Astrocyte (in vitro differentiated cells and primary cell): Measurements from ENCODE around the gene CD37. TPM values are rescaled to one million over a fixed set of nuclear protein-coding genes. Genes with fewer than 3 reads are reported as not detected.

ENCODE experiments used
- DNase-seq: peaks from one replicate; pipeline ENCODE4 v3.0.0-alpha.2; 2010; ENCODE audit warnings: low read depth
- FAIRE-seq: peaks from 2 replicates; lab custom pipeline; 2011; peaks lifted over from hg19 to GRCh38; lab: Jason Lieb, UNC
- H2AFZ ChIP-seq: 2 replicates; pipeline ENCODE4 v1.6.0; 2012; ENCODE audit warnings: low read depth, low read length, inconsistent platforms
- H3K27ac ChIP-seq: 2 replicates; pipeline ENCODE4 v1.5.1; 2011; ENCODE audit warnings: low read depth, low read length, inconsistent platforms
- H3K27me3 ChIP-seq: 2 replicates; pipeline ENCODE4 v1.6.0; 2011; ENCODE audit warnings: low read length, inconsistent platforms; ENCODE audit not compliant: insufficient read depth
- H3K36me3 ChIP-seq: 2 replicates; pipeline ENCODE4 v1.5.1; 2011; ENCODE audit warnings: low read length, inconsistent platforms; ENCODE audit not compliant: insufficient read depth
- H3K4me1 ChIP-seq: 2 replicates; pipeline ENCODE4 v1.5.1; 2011; ENCODE audit warnings: low read length, inconsistent platforms; ENCODE audit not compliant: insufficient read depth
- H3K4me2 ChIP-seq: 2 replicates; pipeline ENCODE4 v1.6.0; 2012; ENCODE audit warnings: low read length, inconsistent platforms
- H3K4me3 ChIP-seq: 2 replicates; pipeline ENCODE4 v1.5.1; 2011; ENCODE audit warnings: low read depth, mild to moderate bottlenecking, low read length, inconsistent platforms; ENCODE audit not compliant: insufficient read depth
- H3K79me2 ChIP-seq: 2 replicates; pipeline ENCODE4 v1.6.0; 2012; ENCODE audit warnings: mild to moderate bottlenecking, low read length, inconsistent platforms; ENCODE audit not compliant: insufficient read depth
- H3K9ac ChIP-seq: 2 replicates; pipeline ENCODE4 v1.6.0; 2012; ENCODE audit warnings: mild to moderate bottlenecking, low read length, inconsistent platforms
- H3K9me3 ChIP-seq: 2 replicates; pipeline ENCODE4 v1.5.1; 2012; ENCODE audit warnings: low read depth, mild to moderate bottlenecking, low read length, inconsistent platforms; ENCODE audit not compliant: insufficient read depth
- H4K20me1 ChIP-seq: 2 replicates; pipeline ENCODE4 v1.6.0; 2012; ENCODE audit warnings: low read length, inconsistent platforms; ENCODE audit not compliant: insufficient read depth
- H3K27ac Mint-ChIP-seq: one replicate; pipeline ENCODE4 v1.8.0; 2021; ENCODE audit warnings: mild to moderate bottlenecking, mixed read lengths; ENCODE audit not compliant: unreplicated experiment
- H3K27me3 Mint-ChIP-seq: one replicate; pipeline ENCODE4 v1.8.0; 2021; ENCODE audit warnings: low read depth, mixed read lengths; ENCODE audit not compliant: unreplicated experiment
- H3K36me3 Mint-ChIP-seq: one replicate; pipeline ENCODE4 v1.8.0; 2021; ENCODE audit warnings: low read depth, mixed read lengths; ENCODE audit not compliant: unreplicated experiment
- H3K4me1 Mint-ChIP-seq: one replicate; pipeline ENCODE4 v1.8.0; 2021; ENCODE audit warnings: low read depth, mixed read lengths; ENCODE audit not compliant: unreplicated experiment
- H3K4me3 Mint-ChIP-seq: one replicate; pipeline ENCODE4 v1.8.0; 2021; ENCODE audit warnings: mild to moderate bottlenecking, moderate library complexity, mixed read lengths; ENCODE audit not compliant: unreplicated experiment
- H3K9me3 Mint-ChIP-seq: one replicate; pipeline ENCODE4 v1.8.0; 2021; ENCODE audit warnings: mild to moderate bottlenecking, mixed read lengths; ENCODE audit not compliant: unreplicated experiment
- EZH2 ChIP-seq: IDR thresholded peaks from 2 replicates; pipeline ENCODE4 v1.6.1; 2012; ENCODE audit warnings: mild to moderate bottlenecking, low read length, inconsistent platforms; ENCODE audit not compliant: insufficient read depth
- total RNA-seq: library from RNA; stranded (reverse); gene quantifications from 2 replicates; pipeline ENCODE4 v1.2.1, GENCODE V29; 2021
- TF ChIP-seq, protein P1 (sequence below): IDR thresholded peaks from 2 replicates; pipeline ENCODE4 v1.5.1; 2011; ENCODE audit warnings: low read depth, mild to moderate bottlenecking, inconsistent platforms, low read length, moderate library complexity; ENCODE audit not compliant: insufficient read depth

CD37 gene
- total RNA-seq, 1 donor from 2014 or later: 0.20 TPM

GRCh38 chr19:49338023-49338677 lies 2.9 kb downstream of the CD37 start:
- Histone ChIP-seq H3K79me2 (no peaks in the 10 kb centered on the region), H3K9me3 (no peaks in the 10 kb centered on the region), H4K20me1 (peaks cover 43% of the 10 kb centered on the region), H3K4me1 (peaks cover 6% of the 10 kb centered on the region), H3K4me3 (no peak overlapping the region), H2AFZ (peak overlapping the region; percentile 5), H3K27ac (no peak overlapping the region), H3K36me3 (peaks cover 12% of the 10 kb centered on the region), H3K27me3 (no peaks in the 10 kb centered on the region), H3K9ac (no peak overlapping the region), H3K4me2 (peak overlapping the region; percentile 75)
- peaks cover 5% of the 10 kb centered on the region for H3K27me3 Mint-ChIP-seq
- no peak for TF ChIP-seq EZH2
- TF ChIP-seq, protein P1, sequence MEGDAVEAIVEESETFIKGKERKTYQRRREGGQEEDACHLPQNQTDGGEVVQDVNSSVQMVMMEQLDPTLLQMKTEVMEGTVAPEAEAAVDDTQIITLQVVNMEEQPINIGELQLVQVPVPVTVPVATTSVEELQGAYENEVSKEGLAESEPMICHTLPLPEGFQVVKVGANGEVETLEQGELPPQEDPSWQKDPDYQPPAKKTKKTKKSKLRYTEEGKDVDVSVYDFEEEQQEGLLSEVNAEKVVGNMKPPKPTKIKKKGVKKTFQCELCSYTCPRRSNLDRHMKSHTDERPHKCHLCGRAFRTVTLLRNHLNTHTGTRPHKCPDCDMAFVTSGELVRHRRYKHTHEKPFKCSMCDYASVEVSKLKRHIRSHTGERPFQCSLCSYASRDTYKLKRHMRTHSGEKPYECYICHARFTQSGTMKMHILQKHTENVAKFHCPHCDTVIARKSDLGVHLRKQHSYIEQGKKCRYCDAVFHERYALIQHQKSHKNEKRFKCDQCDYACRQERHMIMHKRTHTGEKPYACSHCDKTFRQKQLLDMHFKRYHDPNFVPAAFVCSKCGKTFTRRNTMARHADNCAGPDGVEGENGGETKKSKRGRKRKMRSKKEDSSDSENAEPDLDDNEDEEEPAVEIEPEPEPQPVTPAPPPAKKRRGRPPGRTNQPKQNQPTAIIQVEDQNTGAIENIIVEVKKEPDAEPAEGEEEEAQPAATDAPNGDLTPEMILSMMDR: no peak
- FAIRE-seq (no peak), DNase-seq (no peak)
- peaks cover 3% of the 10 kb centered on the region for H3K9me3 Mint-ChIP-seq
- peaks cover 8% of the 10 kb centered on the region for H3K4me1 Mint-ChIP-seq
- peaks cover 28% of the 10 kb centered on the region for H3K36me3 Mint-ChIP-seq
- H3K4me3 Mint-ChIP-seq: peak overlapping the region; percentile 34
- H3K27ac Mint-ChIP-seq: peak overlapping the region; percentile 41

GRCh38 chr19:49338691-49339300 lies 3.6 kb downstream of the CD37 start:
- peak overlapping the region; percentile 41 for H3K27ac Mint-ChIP-seq
- no peak for FAIRE-seq
- Histone ChIP-seq H3K27me3 (no peaks in the 10 kb centered on the region), H3K4me3 (no peak overlapping the region), H3K4me2 (peak overlapping the region; percentile 75), H2AFZ (peak overlapping the region; percentile 10), H4K20me1 (peaks cover 46% of the 10 kb centered on the region), H3K79me2 (no peaks in the 10 kb centered on the region), H3K9me3 (no peaks in the 10 kb centered on the region), H3K9ac (no peak overlapping the region), H3K4me1 (peaks cover 6% of the 10 kb centered on the region), H3K27ac (no peak overlapping the region), H3K36me3 (peaks cover 13% of the 10 kb centered on the region)
- TF ChIP-seq EZH2: no peak
- TF ChIP-seq, protein P1: no peak
- H3K4me1 Mint-ChIP-seq: peaks cover 4% of the 10 kb centered on the region
- peaks cover 29% of the 10 kb centered on the region for H3K36me3 Mint-ChIP-seq
- H3K4me3 Mint-ChIP-seq: peak overlapping the region; percentile 34
- H3K9me3 Mint-ChIP-seq: peaks cover 3% of the 10 kb centered on the region
- DNase-seq: peak; percentile 16
- peaks cover 5% of the 10 kb centered on the region for H3K27me3 Mint-ChIP-seq
